Rectal smooth muscle tissue (tissue), 1 donor: Measurements from ENCODE around the gene NTNG1.

Experiments used
- H3K27ac ChIP-seq: one replicate; pipeline ENCODE4 v1.7.0; 2013; ENCODE audit warnings: low read depth, low read length, inconsistent platforms
- H3K27me3 ChIP-seq: one replicate; pipeline ENCODE4 v1.7.0; 2013; ENCODE audit warnings: low read length; ENCODE audit not compliant: control insufficient read depth, insufficient read depth
- H3K36me3 ChIP-seq: one replicate; pipeline ENCODE4 v1.7.0; 2013; ENCODE audit warnings: low read length; ENCODE audit not compliant: control insufficient read depth, insufficient read depth
- H3K4me1 ChIP-seq: one replicate; pipeline ENCODE4 v1.7.0; 2013; ENCODE audit warnings: low read length; ENCODE audit not compliant: control insufficient read depth, insufficient read depth
- H3K4me3 ChIP-seq: one replicate; pipeline ENCODE4 v1.7.0; 2013; ENCODE audit warnings: low read length
- H3K9ac ChIP-seq: one replicate; pipeline ENCODE4 v1.7.0; 2013; ENCODE audit warnings: low read length

NTNG1 gene

DNA sequence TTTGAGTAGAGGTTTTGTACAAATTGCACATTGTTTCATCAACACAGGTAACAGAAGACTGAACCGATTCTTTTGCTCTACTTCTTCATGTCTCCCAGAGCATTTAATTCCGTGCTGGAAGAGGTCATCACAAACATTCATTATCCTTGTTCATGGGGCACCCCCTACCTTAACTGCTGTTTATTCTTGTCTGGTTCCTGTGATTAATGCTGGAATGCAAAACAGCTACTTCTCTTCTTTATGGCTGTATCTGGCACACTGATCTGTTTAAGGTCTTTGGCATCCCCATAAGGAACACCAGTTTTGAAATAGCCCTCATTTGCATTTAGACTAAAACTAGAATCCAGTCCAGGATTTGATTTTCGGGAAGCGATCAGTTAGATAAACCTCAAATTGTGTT is 42.2 kb downstream of the NTNG1 start:
- Histone ChIP-seq H3K36me3 (no peaks in the 10 kb centered on the region), H3K4me1 (no peaks in the 10 kb centered on the region), H3K27ac (no peak overlapping the region), H3K27me3 (no peaks in the 10 kb centered on the region), H3K4me3 (no peak overlapping the region), H3K9ac (no peak overlapping the region)

DNA sequence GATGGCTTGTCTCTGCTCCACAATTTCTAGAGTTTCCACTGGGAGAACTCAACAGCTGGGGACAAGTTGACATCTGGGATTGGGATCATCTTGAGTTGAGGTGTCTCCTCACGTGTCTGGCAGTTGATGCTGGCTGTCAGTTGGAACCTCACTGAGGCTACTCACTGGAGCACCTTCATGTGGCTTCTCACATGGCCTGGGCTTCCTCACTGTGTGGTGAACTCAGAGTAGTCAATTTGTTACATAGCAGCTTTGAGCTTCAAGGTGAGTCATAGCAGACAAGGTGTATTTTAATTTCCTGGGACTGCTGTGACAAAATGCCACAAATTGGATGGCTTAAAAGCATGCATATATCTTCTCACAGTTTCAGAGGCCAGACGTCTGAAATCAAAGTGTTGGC is 44.0 kb downstream of the NTNG1 start:
- H3K4me3 ChIP-seq, result no peak overlapping the region
- no peaks in the 10 kb centered on the region for H3K27me3 ChIP-seq
- H3K27ac ChIP-seq, result no peak overlapping the region
- H3K4me1 ChIP-seq, result no peaks in the 10 kb centered on the region
- H3K9ac ChIP-seq, result no peak overlapping the region
- no peaks in the 10 kb centered on the region for H3K36me3 ChIP-seq

DNA sequence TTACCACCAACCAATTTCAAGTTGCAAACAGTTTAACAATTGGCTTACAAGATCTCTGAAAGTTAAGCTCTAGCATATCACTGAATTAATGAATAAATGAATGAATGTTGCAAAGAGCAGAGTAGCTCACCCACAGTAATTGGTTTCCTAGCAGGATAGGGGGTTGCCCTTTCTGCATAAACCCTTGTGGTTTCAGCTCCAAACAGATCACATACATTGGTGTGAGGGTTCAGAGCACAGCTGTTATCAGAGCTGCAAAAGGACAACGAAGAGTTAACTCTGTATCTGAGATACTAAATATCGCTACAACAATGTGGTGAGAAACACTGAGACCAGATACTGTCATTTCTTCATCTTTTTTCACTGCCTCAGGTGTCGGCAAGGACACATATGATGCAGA is 46.6 kb downstream of the NTNG1 start:
- no peaks in the 10 kb centered on the region for H3K27me3 ChIP-seq
- no peak overlapping the region for H3K4me3 ChIP-seq
- H3K27ac ChIP-seq, result no peak overlapping the region
- no peaks in the 10 kb centered on the region for H3K4me1 ChIP-seq
- H3K36me3 ChIP-seq, result no peaks in the 10 kb centered on the region
- H3K9ac ChIP-seq, result no peak overlapping the region

GRCh38 chr1:107188160-107188559 is 47.3 kb downstream of the NTNG1 start:
- Histone ChIP-seq H3K27me3 (no peaks in the 10 kb centered on the region), H3K27ac (no peak overlapping the region)

DNA sequence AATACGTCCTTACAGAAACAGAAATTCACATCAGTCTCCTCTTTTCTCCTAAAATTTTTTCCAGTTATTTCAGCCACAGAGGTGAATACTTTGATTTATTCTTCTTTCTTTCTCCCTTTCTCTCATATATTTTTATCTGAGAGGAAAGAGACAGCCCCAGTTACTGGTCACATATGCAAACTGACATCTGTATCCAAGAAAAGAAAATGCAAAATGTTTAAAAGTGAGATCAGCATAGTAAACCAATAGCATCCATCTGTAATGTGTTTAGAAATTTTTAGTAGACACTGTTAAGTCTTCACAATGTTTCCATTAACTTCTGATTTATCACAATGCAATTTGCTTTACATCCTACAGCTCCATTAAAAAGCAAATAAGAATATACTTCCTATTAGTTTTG is 53.5 kb downstream of the NTNG1 start:
- Histone ChIP-seq H3K27ac (no peak overlapping the region), H3K4me3 (no peak overlapping the region), H3K27me3 (no peaks in the 10 kb centered on the region), H3K36me3 (no peaks in the 10 kb centered on the region), H3K9ac (no peak overlapping the region), H3K4me1 (no peaks in the 10 kb centered on the region)

More at GRCh38 chr1:107188160-107188559, 47.3 kb downstream of the NTNG1 start:
- Histone ChIP-seq H3K4me3 (no peak overlapping the region), H3K36me3 (no peaks in the 10 kb centered on the region), H3K9ac (no peak overlapping the region), H3K4me1 (no peaks in the 10 kb centered on the region)

DNA sequence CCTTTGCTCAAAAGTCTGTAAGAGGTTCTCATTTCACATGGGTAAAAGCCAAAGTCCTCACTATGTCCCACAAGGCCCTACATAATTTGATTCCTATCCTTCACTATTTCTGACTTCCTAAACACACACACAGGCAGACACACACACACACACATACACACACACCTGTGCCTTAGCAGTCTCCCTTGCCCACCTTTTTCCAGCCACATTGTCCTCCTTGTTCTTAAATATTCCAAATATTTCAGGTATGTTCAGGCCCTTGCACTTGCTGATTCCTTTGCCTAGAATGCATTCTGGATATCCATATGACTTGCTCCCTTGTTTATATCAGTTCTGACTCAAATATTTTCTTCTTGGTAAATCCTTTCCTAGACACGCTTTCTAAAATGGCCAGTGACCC is 54.6 kb downstream of the NTNG1 start:
- H3K27me3 ChIP-seq, result no peaks in the 10 kb centered on the region
- no peak overlapping the region for H3K27ac ChIP-seq
- no peaks in the 10 kb centered on the region for H3K4me1 ChIP-seq
- H3K4me3 ChIP-seq, result no peak overlapping the region
- H3K9ac ChIP-seq, result no peak overlapping the region
- H3K36me3 ChIP-seq, result no peaks in the 10 kb centered on the region

GRCh38 chr1:107196973-107197562 is 56.2 kb downstream of the NTNG1 start:
- no peak overlapping the region for H3K9ac ChIP-seq
- H3K27ac ChIP-seq, result no peak overlapping the region
- H3K4me1 ChIP-seq, result no peaks in the 10 kb centered on the region
- no peaks in the 10 kb centered on the region for H3K27me3 ChIP-seq
- H3K36me3 ChIP-seq, result no peaks in the 10 kb centered on the region
- H3K4me3 ChIP-seq, result no peak overlapping the region

GRCh38 chr1:107198561-107198960 is 57.7 kb downstream of the NTNG1 start:
- H3K27me3 ChIP-seq, result no peaks in the 10 kb centered on the region
- no peaks in the 10 kb centered on the region for H3K36me3 ChIP-seq
- H3K4me1 ChIP-seq, result no peaks in the 10 kb centered on the region
- H3K4me3 ChIP-seq, result no peak overlapping the region
- no peak overlapping the region for H3K27ac ChIP-seq
- H3K9ac ChIP-seq, result no peak overlapping the region

DNA sequence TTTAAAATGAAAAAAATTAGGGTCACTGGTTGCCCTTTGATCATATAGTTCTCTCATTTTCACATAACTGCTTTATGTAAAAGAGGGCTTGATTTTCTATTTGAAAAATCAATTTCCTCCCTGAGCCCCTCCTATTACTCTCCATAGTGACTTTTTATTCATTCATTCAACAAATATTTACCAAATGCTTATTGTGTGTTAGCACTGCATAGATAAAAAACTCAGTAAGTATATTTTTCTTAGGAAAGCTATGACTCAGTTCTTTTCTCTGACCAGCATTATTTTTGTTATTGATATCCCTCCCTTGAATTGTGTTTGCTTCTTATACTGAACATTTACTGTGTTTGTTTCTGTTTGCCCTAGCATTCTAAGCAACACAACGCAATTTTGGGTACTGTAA is 59.8 kb downstream of the NTNG1 start:
- Histone ChIP-seq H3K36me3 (no peaks in the 10 kb centered on the region), H3K9ac (no peak overlapping the region), H3K27ac (no peak overlapping the region), H3K4me3 (no peak overlapping the region), H3K4me1 (no peaks in the 10 kb centered on the region), H3K27me3 (no peaks in the 10 kb centered on the region)

GRCh38 chr1:107202007-107202406 is 61.2 kb downstream of the NTNG1 start:
- Histone ChIP-seq H3K4me1 (no peaks in the 10 kb centered on the region), H3K9ac (no peak overlapping the region), H3K27ac (no peak overlapping the region), H3K27me3 (no peaks in the 10 kb centered on the region), H3K36me3 (no peaks in the 10 kb centered on the region), H3K4me3 (no peak overlapping the region)

- H3K4me1 ChIP-seq, result no peaks in the 10 kb centered on the region
- no peak overlapping the region for H3K4me3 ChIP-seq
These were observed 72.4 kb downstream of the NTNG1 start for GRCh38 chr1:107213225-107213624.

DNA sequence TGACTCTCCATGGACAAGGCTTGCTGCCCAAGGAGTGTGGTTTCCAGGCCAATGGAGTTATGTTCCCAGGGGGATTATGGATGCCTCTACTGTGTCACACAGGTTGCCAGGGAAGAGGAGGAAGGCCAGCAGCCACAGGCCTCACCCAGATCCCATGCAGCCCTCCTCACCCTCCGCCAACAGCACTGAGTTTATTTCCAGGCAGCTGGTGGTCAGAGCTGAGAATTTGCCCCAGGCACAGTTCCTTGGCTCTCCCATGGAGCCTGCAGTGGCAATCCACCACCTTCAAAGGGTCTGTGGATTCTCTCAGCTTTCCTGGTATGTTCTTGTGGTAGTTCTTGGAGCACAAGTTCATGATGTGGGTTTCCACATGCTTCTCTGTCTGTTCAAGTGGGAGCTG is 79.2 kb downstream of the NTNG1 start:
- H3K27me3 ChIP-seq, result no peaks in the 10 kb centered on the region
- no peak overlapping the region for H3K9ac ChIP-seq
- H3K4me1 ChIP-seq, result no peaks in the 10 kb centered on the region
- H3K4me3 ChIP-seq, result no peak overlapping the region
- H3K36me3 ChIP-seq, result no peaks in the 10 kb centered on the region
- H3K27ac ChIP-seq, result no peak overlapping the region

More at GRCh38 chr1:107213225-107213624, 72.4 kb downstream of the NTNG1 start:
- H3K27me3 ChIP-seq, result no peaks in the 10 kb centered on the region
- no peak overlapping the region for H3K9ac ChIP-seq
- H3K36me3 ChIP-seq, result no peaks in the 10 kb centered on the region
- no peak overlapping the region for H3K27ac ChIP-seq

DNA sequence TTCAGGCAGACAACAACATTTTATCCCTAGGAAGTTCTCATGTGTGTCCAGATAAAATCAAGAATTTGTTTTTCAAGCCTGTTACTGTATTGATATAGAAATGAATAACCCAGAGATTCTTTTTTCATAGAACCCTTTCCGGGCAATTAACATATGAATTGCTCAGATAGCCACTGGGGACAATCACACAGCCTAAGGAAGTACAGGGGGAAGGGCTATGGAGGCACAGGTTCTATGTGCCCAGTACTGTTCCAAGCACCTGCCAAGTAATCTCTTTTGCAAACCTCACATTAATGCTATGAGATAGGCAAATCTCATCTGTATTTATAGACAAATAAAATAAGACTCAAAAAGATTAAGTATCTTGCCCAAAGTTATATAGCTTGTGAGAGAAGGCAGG is 84.9 kb downstream of the NTNG1 start:
- Histone ChIP-seq H3K4me1 (no peaks in the 10 kb centered on the region), H3K27me3 (no peaks in the 10 kb centered on the region), H3K36me3 (no peaks in the 10 kb centered on the region), H3K27ac (no peak overlapping the region), H3K4me3 (no peak overlapping the region), H3K9ac (no peak overlapping the region)
